Retina (tissue), 1 donor: ENCODE measurements around the gene NADK.
"Not testable (repeated sequence)": the region's sequence is repeated elsewhere in the genome, so short reads cannot be mapped to it uniquely, and the experiment has no call there.

Experiments
- DNase-seq: peaks from one replicate; pipeline ENCODE4 v3.0.0-alpha.2; 2016

Gene NADK

DNA sequence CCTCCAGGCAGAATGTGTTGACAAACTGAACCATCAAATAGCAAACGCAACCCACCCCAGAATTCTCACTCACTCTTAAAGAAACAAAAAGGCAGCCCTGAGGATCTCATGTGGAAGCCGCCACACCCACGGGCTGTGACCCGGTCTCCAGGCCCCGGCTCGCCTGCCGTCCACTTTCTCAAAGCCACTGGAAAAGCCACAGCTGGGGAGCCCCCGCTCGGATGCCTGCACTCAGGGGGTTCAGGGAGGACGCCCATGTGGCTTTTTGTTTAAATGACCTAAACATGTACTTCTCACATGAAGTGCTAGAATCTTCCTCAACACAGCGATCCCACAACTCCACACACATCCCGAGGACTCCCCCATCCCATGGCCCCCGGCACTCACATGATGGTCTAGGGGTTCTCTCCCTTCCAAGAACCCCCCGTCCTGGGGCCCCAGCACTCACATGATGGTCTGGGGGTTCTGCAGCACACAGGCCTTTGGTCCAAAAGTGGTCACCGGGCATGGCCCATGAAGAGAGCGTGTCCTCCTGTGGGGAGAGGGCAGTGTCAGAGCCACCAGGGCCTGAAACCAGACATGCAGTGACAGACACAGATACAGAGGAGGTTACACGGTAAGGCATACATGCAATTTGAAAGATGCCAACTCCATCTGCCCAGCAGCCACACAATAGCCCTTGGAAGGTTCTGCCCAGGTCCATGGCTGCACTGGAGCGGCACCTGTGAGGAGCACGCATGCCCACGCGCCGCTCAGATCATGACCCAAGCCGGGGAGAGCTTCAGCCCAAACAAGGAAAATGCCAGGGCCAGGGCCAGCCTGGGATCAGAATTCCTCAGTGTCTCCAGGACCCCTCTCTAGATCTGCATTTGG, 16.5 kb downstream of the NADK start:
- no peak for DNase-seq

DNA sequence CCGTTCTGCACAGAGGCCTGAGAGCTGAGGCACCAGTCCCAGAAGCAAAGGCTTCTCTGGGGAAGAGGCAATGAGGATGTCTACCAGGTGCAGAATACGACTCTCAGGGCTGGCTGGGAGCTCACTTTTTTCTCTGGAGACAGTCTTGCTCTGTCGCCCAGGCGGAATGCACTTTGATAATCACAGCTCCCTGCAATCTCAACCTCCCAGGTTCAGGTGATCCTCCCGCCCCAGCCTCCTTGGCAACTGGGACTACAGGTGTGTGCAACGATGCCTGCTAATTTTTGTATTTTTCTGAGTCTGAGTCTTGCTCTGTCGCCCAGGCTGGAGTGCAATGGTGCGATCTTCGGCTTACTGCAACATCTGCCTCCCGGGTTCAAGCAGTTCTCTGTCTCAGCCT, 17.6 kb downstream of the NADK start:
- DNase-seq = no peak

DNA sequence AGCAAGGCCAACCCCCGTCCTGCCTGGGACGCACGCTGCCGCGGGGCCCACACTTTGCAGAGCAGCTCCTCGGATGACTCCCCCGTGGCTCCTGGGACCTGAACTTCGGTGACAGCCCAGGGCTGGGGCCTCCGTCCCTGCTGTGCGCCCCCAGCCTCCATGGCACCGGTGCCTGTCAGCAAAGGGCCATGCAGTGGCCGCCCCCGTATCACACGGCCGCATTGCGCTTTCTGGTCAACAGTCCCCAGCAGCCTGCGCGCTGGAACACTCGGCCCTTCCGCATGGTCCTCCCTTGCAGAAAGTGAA, 18.0 kb downstream of the NADK start:
- DNase-seq = no peak

DNA sequence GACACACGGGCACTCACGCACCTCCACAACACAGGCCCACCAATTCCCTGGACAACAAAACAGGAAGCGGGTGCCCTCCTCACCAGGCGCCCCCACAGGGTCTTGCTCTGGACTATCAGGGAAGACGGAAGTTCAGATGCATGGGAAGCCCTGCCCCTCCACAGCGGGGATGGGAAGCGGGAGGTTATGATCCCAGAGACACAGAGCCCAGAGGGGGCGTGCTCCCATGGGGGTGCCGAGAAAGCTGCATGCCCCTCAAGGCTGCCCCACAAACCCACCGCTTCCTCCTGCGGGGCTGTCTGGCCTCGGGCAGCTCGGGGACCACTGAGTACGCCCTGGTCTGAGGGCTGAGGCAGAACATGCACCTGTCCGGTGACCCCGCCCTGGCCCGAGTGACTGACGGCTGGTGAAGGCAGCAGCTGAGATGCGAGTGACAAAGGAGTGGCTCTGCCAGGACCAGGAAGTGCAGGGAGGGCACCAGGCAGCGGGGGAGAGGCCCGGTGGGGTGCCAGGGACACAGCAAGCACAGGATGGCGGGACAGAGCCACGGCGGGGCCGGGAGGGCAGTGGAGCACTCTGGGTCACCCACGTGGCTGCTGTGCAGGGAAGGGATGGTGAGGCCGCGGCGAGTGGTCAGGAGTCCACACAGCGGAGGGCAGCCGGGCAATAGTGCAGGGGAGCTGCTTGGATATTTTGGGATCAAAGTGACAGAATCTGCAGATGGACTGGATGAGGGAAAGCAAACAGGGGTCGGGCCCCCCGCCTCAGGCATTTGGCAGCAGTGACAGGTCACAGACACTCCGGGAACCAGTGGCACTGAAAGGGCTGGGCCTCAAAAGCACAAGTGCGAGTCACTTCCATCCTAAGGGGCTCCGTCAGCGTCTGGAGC, 18.6 kb downstream of the NADK start:
- DNase-seq = no peak

DNA sequence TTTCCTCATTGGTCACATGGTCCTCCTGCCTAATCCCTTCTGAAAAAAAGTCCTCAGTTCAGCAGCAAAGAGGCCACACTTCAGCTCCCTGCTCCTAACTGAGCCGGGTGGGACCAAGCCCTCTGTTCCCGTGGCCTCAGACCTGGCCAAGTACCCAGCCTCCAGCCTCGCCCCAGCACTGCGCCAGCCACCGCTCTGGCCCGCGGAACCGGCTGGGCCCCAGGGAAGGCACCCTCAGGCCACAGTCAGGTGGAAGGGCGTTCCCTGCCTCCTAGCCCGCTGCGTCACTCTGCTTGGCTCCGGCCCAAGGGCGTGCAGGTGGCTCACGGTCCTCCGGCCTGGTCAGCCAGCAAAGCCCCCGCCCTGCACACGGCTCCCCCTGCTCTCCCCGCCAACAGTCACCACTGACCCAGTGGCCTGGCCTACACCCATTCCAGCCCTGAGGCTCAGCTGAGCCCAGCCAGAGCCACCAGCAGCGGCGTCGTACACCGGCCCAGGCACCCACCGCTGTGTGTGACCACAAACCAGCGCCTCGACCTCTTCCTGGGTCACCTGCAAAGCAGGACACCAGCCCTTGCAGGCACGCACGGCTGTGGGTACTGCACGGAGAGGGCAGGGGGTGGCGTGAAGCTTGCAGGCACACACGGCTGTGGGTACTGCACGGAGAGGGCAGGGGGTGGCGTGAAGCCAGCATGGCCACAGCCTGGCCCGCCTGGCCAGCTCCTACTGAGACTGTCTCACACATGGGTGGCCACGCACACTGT, 19.4 kb downstream of the NADK start:
- DNase-seq = no peak

DNA sequence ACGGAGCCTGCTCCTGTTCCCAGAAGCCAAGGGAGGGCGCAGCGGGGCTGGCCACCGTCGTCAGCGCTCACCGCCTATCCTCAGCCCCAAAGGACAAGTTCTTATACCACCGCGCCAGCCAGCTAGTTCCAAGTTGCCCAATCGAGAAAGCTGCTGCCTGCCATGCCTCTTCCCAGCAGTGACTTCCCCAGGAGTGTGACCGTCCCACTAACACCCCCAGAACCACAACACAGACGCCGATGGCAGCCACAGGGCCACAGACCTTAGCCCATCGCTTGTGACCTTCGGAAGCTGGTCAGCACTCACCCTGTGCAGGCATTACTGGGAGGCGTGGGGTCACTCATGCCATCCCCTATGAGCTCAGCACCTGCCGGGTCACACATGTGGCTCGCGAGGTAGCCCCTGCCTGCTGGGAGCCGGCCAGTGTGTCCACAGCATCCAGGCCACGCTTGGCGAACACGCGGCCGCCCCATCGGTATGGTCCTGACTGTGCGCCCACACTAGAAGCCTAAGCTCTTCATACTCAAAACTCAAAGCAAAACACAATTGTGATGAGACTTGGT, 20.1 kb downstream of the NADK start:
- no peak for DNase-seq

DNA sequence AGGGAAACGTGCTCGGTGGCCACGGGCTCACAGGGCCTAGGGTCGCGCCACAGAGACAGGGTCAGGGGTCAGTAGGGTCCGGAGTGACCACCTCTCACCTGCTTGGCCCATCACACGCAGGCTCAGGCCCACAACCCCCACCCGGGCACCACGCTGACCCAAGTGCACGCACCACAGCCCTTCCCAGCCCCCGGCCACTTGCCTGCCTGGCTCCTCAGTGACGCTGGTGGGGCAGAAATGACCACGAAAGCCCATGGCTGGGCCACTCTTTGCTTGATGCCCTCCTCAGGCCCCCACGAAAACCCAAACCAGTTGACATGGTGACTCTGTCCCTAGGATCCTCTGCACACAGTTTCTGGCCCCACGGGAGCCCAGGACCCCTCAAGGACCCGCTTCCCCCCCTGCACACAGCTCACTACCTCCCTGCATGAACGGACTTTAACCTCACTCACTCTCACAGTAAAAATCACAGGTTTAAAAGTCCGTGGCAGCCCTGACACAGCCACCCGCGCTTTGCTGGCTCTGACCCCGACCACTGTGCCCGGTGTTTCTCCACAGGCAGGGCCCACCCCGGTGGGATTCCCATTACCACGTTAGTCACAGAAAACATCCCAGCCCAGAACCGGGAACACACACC, 20.7 kb downstream of the NADK start:
- no peak for DNase-seq

DNA sequence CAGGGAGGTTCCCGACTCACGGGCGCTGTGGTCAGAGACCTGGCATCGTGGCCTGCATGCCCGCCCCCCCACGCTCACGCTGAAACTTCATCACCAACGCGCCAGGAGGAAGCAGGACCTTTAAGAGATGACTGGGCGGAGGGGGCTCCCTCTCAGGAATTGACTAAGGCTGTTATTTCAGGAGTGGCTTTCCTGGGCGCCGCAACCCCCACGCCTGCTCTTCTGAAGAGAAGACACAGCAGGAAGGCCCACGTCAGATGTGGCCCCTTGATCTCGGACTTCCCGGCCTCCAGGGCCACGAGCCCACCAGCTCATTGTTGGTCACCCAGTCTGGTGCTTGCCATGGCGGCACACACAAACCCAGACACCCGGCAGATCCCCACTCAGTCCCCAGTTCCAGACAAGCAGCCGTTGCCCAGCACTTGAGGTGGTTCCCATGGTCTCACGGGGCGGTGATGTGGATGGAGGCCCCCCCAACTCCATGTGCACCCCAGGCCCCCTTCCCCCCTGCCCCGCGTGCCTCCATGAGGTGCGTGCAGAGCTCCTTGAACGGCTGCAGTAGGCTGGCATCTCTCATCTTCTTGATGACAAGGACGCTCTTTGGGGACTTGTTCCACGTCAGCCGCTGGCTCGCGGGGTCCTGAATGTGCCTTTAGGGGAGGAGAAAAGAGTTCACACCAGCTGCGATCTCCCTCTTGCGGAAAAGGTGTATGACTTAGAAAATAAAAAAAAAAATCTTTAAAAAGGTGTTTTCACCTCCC, 21.4 kb downstream of the NADK start:
- no peak for DNase-seq

DNA sequence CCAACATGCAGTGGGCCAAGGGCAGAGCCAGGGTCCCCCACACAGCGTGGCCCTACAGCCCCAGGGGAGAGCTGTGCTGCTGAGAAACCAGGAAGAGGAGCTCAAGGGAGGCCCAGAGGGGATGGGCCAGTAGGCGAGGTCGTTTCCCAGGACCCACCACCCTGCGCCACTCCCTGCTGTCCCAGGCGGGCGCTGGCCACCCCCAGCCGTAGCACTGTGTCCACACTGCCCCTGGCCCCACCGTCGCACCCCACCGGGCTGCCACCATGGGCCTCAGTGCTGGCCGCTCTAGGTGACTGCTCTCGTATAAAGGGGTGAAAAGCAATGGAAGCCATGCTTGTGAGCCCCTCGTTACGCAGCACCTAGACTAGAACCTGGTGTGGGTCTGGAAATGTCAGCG, 22.4 kb downstream of the NADK start:
- DNase-seq = no peak

DNA sequence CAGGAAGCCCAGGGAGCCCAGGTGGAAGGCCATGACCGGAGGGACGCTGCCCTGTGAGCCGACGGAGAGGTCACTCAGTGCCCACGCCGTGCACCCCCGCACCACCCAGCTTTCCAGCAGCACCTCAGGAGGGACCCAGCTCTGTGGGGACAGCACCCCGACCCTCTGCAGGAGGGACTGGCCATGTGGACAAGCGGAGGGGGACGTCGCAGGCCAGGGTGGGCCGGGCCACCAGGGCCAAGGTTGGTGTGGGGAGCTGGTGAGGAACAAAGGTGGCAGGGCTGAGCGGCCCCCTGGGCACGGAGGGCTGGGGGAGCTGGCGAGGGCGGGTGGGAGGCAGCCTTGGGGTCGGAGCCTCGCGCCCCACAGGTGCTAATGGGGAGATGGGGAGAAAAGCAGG, 22.8 kb downstream of the NADK start:
- no peak for DNase-seq

DNA sequence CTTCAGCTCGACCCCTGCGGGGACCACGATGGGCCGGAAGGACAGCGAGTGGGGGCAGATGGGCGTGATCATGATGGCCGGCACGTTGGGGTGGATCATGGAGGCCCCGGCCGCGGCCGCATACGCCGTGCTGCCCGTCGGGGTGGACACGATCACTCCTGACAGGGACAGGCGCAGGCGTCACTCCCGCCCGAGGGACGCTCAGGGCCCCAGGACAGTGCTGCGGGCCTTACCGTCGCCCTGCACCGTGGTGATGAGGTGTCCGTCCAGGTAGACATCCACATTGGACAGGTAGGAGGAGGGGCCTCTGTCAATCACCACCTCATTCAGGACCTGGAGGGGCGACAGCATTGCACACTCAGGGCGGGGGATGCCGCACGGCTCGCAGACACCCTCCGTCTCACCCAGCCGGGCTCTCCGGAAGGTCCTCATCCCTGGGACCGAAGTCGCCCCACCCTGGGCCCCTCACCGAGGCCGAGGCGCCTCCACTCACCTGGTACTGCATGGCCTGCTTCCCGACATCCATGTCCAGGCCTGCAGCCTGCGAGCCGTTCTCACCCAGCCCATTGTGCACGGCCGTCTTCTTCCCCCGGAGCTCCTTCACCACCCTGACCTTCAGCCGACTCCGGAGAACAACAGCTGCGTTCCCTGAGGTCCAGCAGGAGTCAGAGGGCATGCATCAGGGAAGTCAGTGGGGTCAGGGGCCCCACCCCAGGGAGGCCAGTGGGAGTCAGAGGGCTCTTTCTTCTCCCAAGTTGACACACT, 24.0 kb downstream of the NADK start:
- no peak for DNase-seq

DNA sequence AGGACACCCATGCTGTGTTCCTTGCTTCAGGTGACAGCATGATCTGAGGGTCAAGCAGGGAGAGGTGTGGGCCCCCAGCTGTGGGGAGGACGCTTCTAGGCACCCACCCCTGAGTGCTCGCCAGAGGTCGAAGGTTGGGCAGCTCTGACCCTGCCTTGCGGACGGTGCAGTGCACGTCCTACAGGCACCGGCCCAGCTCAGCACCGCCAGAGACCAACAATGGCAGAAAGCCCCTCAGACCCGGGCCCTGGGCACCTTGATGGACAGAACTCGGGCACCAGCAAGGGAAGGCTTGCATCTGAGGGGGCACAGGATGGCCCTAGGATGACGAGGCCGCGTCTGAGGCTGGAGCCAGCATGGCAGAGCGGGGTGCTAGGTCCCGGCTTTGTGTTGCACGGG, 24.7 kb downstream of the NADK start:
- DNase-seq = no peak

DNA sequence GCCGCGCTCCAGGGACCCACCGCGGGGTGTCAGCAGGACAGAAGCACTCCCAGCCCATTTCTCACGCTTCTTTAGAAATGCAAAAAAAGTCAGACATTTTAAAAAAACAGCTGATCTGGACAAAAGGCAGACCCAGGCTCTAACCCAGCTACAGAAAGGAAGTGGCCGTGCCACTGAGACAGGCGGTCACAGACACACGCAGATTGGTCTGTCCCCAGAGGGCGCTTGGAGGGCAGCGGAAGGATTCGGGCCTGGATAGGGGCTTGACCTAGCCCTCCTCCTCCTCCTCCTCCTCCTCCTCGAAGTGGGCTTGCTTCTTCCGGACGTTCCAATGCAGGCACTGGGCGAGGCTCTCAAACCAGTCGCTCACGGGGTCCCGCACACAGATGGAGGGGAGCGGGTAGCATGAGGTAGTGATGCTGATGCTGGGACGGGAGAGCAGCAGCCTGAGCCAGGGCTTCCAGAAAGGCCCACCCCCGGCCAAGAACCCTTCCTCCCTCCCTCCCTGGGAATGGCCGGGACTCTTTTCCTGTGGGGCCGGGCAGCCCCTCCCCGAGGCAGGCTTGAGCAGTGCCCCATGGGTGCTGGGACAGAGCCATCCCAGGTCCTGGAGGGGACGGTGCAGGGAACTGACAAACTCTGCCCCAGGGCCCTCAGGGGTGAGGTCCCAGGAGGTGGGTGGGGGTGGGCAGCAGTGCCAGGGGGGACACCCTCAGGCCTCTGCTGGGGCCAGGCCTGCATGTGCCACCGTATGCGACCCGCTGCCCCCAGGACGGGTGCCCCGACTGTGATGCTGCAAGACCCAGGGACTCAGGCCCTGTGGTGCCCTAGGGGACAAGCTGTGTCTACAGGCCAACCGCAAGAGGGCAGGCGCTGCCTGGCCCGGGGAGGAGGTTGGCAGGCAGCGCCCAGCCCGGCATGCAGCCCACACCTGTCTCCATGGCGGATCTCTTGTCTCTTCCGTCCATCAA, 25.3 kb downstream of the NADK start:
- no peak for DNase-seq

DNA sequence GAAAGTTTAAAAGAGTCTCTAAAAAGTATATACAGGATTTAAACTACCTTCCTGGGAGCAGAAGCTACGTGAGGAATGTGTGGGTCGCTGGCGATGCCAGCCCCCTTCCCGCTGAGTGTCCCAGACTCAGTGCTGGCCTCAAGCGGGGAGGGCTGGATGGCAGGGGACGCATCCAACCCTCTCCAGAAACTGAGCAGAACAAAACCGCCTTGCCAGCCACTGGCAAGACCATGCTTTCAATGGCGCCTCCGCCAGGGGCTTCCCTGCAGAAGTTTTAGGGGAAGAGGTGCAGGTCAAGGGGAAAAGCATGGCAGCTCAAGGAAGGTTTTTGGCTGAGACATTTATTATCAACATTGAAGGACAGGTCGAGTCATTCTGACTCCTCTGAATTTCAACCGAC, 26.1 kb downstream of the NADK start:
- DNase-seq = no peak

DNA sequence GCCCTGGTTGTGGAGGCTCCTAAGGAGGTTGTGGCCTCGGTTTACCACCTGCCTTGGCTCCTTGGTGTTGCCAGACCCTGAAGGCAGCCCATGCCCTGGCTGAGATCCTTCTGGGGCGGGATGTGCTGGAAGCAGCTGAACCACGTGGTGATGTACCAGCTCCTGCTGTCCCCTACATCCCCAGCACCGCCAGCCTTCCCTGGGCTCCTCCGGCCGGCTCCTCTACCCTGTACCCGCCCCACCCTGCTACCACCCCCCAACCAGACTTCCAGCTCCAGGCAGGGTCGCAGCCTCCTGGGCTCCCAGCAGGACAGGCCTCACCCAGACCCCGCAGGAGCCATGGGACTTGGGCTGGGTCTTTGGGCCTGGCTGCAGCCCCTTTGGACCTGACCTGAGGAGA, 28.3 kb downstream of the NADK start:
- DNase-seq = not testable (repeated sequence)

DNA sequence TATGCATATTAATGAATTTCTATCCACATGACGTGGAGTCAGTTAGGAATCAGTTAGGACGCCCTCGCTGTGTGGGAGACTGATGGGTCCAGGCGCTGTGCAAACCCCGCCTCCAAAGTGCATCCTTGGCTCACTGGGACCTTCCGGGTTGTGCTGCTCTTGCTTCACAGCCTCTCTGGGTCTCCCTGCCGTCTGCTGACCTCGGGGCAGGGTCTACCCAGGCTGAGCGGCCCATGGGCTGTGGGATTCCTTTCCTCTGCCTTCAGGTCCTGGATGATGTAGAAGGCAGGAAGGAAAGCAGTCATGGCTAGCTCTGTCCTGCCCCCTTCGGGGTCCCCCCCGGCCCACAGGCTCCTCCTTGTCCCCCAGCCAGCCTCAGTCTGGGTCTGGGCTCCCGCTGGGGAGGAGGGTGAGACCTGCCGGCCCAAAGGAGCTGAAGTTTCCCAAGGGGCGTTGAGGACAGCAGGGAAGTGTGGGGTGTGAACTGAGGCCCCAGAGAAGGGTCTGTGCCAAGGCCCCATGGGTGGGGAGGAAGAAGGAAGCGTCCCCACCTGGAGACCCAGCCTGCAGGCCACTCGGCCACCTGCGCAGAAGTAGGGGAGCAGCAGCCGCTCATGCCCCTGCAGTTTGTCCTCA, 29.5 kb downstream of the NADK start:
- no peak for DNase-seq

DNA sequence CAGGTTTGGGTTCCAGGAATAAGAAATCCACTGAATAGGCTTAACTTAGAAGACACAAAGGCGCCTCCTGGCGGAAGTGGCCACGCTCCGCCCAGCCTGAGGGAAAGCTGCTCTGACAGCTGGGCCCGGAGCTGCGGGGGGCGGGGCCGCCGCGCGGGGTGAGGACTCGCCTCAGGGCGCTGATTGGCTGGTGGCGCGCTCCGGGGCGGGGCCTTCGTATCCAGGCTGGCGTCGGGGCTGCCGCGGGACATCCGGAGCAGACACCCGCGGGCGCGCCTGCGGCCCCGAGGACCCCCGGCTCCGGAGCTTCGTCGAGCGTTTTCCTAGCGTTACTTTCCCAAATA, 31.7 kb downstream of the NADK start:
- not testable (repeated sequence) for DNase-seq

DNA sequence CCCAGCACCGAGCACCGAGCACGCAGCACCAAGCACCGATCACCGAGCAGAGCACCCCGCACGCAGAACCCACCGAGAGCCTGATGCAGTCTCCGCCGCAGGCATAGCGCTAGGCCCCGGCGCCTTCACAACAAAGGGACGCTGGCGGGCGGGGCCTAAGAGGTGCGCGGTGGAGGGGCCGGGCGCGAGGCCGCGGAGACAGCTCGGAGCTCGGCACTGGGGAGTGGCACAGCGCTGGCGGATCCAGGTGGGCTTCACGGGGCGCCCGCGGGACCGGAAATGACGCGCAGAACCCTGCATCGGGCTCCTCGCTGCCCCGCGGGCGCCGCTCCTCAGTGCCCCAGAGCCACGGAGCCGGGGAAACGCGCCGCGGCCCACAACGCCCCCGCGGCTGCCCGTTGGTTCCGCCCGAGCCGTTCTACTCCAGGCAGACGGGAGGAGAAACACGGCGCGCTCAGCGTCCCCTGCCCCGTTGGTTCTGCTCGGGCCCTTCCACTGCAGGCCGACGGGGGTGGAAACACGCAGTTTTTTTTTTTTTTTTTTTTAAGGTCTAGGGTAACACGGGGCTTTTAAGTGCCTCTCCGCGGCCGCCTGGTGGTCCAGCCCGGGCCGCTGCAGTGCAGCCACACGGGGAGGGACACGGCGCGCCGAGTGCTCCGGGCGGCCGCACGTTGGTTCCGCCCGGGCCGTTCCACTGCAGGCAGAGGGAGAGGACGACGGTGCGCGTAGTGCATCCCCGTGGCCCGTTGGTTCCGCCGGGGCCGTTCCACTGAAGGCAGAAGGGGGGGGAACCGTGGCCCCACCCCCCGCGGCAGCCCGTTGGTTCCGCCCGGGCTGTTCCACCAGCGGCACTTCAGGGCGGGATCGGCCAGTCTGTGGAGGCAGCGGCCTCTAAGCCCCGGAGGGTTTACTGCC, 32.4 kb downstream of the NADK start:
- DNase-seq = peak; percentile 97
